BLaER1 (cell line): ENCODE data around the gene ARHGAP12.
"Not testable (repeated sequence)": the region's sequence is repeated elsewhere in the genome, so short reads cannot be mapped to it uniquely, and the experiment has no call there.

Experiments used
- H3K27ac ChIP-seq: shearing (Covaris generic); formaldehyde crosslinking; 2 replicates; pipeline ENCODE4 v1.8.1; 2022
- H3K27me3 ChIP-seq: shearing (Covaris generic); formaldehyde crosslinking; 2 replicates; pipeline ENCODE4 v1.8.1; 2022
- H3K36me3 ChIP-seq: shearing (Covaris generic); formaldehyde crosslinking; 2 replicates; pipeline ENCODE4 v1.8.1; 2022
- H3K4me1 ChIP-seq: shearing (Covaris generic); formaldehyde crosslinking; 2 replicates; pipeline ENCODE4 v1.8.1; 2022
- H3K4me2 ChIP-seq: shearing (Covaris generic); formaldehyde crosslinking; 2 replicates; pipeline ENCODE4 v1.8.1; 2022
- H3K4me3 ChIP-seq: shearing (Covaris generic); formaldehyde crosslinking; 2 replicates; pipeline ENCODE4 v1.8.1; 2022
- H3K9ac ChIP-seq: shearing (Covaris generic); formaldehyde crosslinking; 2 replicates; pipeline ENCODE4 v1.8.1; 2022
- H3K9me3 ChIP-seq: shearing (Covaris generic); formaldehyde crosslinking; 2 replicates; pipeline ENCODE4 v1.8.1; 2022
- H4K20me1 ChIP-seq: shearing (Covaris generic); formaldehyde crosslinking; 2 replicates; pipeline ENCODE4 v1.8.1; 2022
- Cebpa-rat ChIP-seq: shearing (Covaris generic); IDR thresholded peaks from 2 replicates; pipeline ENCODE4 v1.8.1; 2022

The ARHGAP12 gene

DNA sequence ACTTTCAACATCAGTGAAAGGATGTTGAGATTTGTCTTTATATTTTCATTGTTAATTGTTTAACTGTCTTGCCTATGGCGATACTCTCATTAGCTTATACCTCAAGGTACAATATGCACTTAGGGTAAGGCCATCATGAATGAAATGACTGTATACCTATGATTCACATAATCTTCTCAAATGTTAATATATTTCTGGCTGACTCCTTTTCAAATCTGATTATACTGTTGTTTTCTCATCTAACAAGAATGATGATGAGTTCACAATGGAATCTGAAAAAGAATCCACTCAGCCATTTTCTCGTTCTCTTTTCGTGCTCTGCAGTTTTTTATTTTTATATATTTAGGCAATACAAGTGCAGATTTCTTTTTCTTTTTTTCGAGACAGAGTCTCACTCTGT is 159.1 kb downstream of the ARHGAP12 start:
- H3K27ac ChIP-seq: no peak overlapping the region
- TF ChIP-seq Cebpa-rat: no peak
- no peaks in the 10 kb centered on the region for H4K20me1 ChIP-seq
- H3K9me3 ChIP-seq: no peaks in the 10 kb centered on the region
- H3K9ac ChIP-seq: no peak overlapping the region
- no peak overlapping the region for H3K4me2 ChIP-seq
- no peak overlapping the region for H3K4me3 ChIP-seq
- H3K27me3 ChIP-seq: no peaks in the 10 kb centered on the region
- H3K36me3 ChIP-seq: no peaks in the 10 kb centered on the region
- no peaks in the 10 kb centered on the region for H3K4me1 ChIP-seq

DNA sequence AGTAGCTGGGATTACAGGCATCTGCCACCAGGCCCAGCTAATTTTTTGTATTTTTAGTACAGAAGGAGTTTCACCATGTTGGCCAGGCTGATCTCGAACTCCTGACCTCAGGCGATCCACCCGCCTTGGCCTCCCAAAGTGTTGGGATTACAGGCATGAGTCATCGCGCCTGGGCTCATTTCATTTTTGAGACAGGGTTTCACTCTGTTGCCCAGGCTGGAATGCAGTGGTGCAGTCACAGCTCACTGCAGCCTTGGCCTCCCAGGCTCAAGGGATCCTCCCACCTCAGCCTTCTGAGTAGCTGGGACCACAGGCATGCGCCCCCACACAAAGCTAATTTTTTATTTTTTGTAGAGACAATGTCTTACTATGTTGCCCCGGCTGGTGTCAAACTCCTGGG is 159.7 kb downstream of the ARHGAP12 start:
- not testable (repeated sequence) for H3K4me1 ChIP-seq, H3K27ac ChIP-seq, H3K27me3 ChIP-seq, H3K36me3 ChIP-seq, H3K4me2 ChIP-seq, H4K20me1 ChIP-seq, H3K9me3 ChIP-seq, H3K4me3 ChIP-seq, H3K9ac ChIP-seq

DNA sequence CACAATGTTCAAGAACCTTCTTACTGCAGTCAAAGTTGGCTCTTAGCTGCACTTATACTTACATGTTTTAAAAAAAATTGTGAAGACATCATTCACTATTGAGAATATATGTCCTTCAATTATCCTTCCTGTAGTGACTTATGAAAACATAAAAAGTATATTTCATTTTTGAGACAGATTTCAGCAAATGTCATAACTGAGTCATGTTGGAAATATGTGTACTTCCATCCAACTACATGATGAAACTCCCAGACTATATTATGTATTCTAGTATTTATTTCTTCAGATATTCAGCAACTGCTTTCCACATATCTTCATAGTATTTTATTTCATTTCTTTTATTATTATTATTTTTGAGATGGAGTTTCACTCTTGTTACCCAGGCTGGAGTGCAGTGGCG is 160.2 kb downstream of the ARHGAP12 start:
- H3K9ac ChIP-seq: no peak overlapping the region
- H3K4me3 ChIP-seq: no peak overlapping the region
- no peak for TF ChIP-seq Cebpa-rat
- no peaks in the 10 kb centered on the region for H3K27me3 ChIP-seq
- H3K4me2 ChIP-seq: no peak overlapping the region
- H3K27ac ChIP-seq: no peak overlapping the region
- no peaks in the 10 kb centered on the region for H4K20me1 ChIP-seq
- no peaks in the 10 kb centered on the region for H3K36me3 ChIP-seq
- no peaks in the 10 kb centered on the region for H3K9me3 ChIP-seq
- no peaks in the 10 kb centered on the region for H3K4me1 ChIP-seq

DNA sequence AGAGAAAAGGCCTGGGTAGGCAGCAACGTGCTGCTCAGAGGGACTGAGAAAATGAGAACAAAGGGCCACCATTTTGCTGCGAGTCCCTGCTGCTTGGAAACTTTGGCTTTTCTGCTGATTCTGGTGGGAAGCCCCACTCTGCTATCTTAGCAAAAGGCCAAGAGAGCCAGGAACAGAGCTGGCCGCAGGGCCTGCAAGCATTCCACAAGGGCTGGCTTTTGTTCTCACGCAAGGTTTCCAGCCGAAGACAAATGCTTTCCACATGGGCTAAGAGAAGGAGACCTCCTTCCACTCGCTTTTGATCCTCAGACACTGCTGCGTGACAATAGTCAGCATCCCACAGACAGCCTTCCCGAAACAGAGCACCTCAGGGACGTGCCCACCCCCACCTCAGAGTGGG is 163.1 kb downstream of the ARHGAP12 start:
- H4K20me1 ChIP-seq: no peaks in the 10 kb centered on the region
- no peak overlapping the region for H3K4me3 ChIP-seq
- H3K27ac ChIP-seq: no peak overlapping the region
- H3K9ac ChIP-seq: no peak overlapping the region
- no peak for TF ChIP-seq Cebpa-rat
- no peaks in the 10 kb centered on the region for H3K27me3 ChIP-seq
- H3K36me3 ChIP-seq: no peaks in the 10 kb centered on the region
- H3K4me2 ChIP-seq: no peak overlapping the region
- no peaks in the 10 kb centered on the region for H3K9me3 ChIP-seq
- H3K4me1 ChIP-seq: peaks cover 5% of the 10 kb centered on the region

DNA sequence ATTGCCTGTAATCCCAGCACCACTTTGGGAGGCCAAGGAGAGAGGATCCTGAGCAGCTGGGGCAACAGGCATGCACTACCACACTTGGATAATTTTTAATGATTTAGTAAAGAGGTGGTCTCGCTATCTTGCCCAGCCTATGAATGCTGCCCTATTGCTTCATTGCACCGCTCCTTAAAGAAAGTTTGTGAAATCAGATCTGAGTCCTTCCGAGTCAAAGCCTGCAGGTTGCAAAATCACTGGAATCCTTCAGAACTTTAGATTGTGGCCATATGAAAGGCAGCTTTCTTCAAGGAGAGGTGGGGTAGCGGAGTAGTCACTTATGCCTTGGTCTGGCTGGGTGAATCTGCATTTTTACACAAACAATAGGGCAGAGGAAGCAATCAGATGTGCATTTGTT is 166.3 kb downstream of the ARHGAP12 start:
- Histone ChIP-seq H3K27ac (no peak overlapping the region), H4K20me1 (no peaks in the 10 kb centered on the region), H3K9ac (no peak overlapping the region), H3K4me3 (no peak overlapping the region), H3K36me3 (no peaks in the 10 kb centered on the region), H3K4me2 (no peak overlapping the region), H3K4me1 (peaks cover 8% of the 10 kb centered on the region), H3K27me3 (no peaks in the 10 kb centered on the region), H3K9me3 (no peaks in the 10 kb centered on the region)
- no peak for TF ChIP-seq Cebpa-rat

DNA sequence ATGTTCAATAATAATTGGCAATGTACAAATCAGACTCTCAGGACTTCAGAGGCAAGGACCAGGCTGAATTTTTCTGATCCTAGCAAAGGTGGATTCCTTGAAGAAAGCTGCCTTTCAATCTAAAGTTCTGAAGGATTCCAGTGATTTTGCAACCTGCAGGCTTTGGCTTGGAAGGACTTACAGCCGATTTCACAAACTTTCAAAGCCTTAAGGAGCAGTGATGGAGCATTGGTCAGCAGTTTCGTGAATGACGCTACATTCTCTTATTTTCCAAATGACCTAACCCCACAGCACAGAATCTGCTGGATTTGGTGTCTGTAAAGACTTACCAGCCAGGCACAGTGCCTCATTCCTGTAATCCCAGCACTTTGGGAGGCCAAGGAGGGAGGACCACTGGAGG is 167.5 kb downstream of the ARHGAP12 start:
- Histone ChIP-seq H3K36me3 (no peaks in the 10 kb centered on the region), H3K27me3 (no peaks in the 10 kb centered on the region), H3K27ac (no peak overlapping the region), H3K9ac (no peak overlapping the region), H3K4me1 (peaks cover 8% of the 10 kb centered on the region), H3K4me2 (peak overlapping the region; percentile 67; the same call in 1 of the 2 replicates), H4K20me1 (no peaks in the 10 kb centered on the region), H3K4me3 (no peak overlapping the region), H3K9me3 (no peaks in the 10 kb centered on the region)
- TF ChIP-seq Cebpa-rat: no peak

DNA sequence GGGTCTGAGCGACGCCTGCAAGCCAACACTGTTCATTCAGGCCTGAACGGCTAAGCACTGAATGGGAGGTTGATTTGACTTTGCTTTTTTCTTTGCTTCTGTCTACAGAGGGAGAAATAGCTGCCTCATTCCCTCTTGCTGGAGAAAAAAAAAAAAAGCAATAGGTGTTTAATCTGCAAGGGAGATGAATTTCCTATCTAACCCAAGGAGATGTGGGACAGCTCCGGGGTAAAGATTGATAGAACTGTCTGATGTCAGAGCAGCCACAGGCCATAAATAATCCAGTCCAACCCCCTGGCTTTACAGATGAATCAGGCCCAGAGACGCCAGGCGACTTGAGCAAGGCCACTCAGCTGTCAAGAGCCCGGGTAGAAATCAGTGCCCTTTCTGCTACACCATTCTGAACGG is 168.0 kb downstream of the ARHGAP12 start:
- H3K4me1 ChIP-seq: peaks cover 8% of the 10 kb centered on the region
- peak overlapping the region; percentile 17; the same call in 1 of the 2 replicates for H3K9ac ChIP-seq
- H3K4me3 ChIP-seq: peak overlapping the region; percentile 56
- no peaks in the 10 kb centered on the region for H3K9me3 ChIP-seq
- no peaks in the 10 kb centered on the region for H4K20me1 ChIP-seq
- H3K27ac ChIP-seq: peak overlapping the region; percentile 40
- no peaks in the 10 kb centered on the region for H3K36me3 ChIP-seq
- H3K27me3 ChIP-seq: no peaks in the 10 kb centered on the region
- TF ChIP-seq Cebpa-rat: no peak
- H3K4me2 ChIP-seq: peak overlapping the region; percentile 67

DNA sequence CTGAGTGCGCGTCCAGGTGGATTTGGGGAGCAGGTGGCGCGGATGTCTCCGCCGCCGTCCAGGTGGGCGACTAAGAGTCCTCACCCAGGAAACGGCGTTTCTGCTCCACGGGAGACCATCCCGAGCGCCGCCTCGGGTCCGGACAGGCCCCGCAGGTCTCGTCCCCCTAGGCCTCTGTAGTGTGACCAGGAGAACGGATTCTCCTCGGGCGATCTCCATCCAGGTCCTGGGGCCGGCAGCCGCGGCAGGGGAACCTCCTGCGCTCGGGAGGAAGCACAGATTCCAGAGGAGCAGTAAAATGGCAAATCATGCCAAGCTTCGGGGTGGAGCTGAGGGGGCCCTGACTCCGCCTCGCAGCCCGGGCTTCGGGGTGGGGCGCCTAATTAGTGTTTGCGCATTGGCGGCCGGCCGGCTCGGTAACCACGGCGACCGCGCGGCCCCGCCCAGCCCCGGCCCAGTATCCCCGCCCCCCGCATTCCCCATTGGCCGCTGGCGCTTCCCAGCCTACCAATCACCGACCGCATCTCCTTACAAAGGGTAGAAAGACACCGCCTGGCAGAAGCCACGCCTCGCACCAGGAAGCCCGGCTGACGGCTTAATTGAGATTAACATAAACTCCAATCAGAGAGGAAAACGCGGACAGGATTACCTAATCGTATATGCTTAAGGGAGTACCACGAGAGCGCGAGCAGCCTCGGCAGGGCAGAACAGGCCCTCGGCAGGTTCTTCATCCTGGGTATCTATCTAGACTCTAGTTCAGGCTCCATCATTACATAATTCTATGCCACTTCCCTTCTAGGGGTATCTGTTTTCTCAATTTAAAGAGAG is 168.6 kb downstream of the ARHGAP12 start:
- peaks cover 8% of the 10 kb centered on the region for H3K4me1 ChIP-seq
- no peaks in the 10 kb centered on the region for H3K27me3 ChIP-seq
- H3K4me2 ChIP-seq: peak overlapping the region; percentile 89
- no peaks in the 10 kb centered on the region for H4K20me1 ChIP-seq
- H3K4me3 ChIP-seq: peak overlapping the region; percentile 87
- peak overlapping the region; percentile 82 for H3K9ac ChIP-seq
- H3K36me3 ChIP-seq: no peaks in the 10 kb centered on the region
- peak overlapping the region; percentile 85 for H3K27ac ChIP-seq
- TF ChIP-seq Cebpa-rat: no peak; the same call in 1 of the 2 replicates
- H3K9me3 ChIP-seq: no peaks in the 10 kb centered on the region

DNA sequence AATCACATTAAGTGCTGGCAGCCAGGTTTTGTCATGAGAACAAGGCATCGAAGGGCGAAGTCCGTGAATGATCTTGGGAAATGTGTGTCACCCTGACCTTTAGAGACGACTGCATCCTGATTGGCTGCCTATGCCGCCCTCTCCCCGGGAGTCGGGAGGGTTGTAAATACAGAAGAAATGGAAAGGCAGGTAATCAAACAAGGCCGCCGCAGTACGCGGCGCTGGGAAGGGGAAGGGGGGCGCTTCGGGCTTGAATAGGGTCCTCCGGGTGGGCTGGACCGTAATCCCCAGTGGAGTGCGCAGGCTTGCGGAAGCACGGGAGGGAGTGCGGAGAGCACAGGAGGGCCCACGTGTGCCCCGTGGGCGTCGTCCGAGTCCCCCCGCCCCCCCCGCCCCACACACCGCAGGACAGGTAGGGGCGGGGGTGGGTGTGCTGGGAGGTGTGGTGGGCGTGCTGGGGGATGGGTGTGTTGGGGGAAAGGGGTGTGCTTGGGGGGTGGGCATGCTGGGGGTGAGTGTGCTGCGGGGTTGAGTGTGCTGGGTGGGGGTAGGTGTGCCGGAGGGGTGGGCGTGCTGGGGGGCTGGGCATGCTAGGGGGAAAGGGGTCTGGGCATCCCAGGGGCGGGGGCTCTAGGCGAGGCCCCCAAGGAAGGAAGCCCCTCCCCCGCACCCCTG is 169.4 kb downstream of the ARHGAP12 start:
- no peaks in the 10 kb centered on the region for H3K36me3 ChIP-seq
- peak overlapping the region; percentile 85 for H3K27ac ChIP-seq
- peaks cover 8% of the 10 kb centered on the region for H3K4me1 ChIP-seq
- no peaks in the 10 kb centered on the region for H3K9me3 ChIP-seq
- H3K27me3 ChIP-seq: no peaks in the 10 kb centered on the region
- peak overlapping the region; percentile 89 for H3K4me2 ChIP-seq
- H4K20me1 ChIP-seq: no peaks in the 10 kb centered on the region
- H3K4me3 ChIP-seq: peak overlapping the region; percentile 87
- no peak for TF ChIP-seq Cebpa-rat
- H3K9ac ChIP-seq: peak overlapping the region; percentile 82

DNA sequence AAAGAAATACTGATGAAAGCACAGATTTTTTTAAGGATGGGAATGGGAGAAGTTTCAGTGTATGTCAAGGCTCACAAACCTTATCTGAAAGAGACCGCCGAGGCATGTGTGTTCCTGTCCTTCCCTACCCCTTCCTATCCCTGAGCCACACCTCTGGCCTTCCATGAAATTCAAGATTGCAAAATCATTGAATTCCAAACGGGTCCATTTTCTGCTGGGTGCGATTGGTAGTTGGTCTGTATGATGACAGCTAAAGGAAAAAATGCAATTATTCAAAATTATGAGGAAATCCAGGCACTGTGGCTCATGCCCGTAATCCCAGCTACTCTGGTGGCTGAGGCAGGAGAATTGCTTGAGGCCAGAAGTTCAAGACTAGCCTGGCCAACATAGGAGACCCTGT is 170.1 kb downstream of the ARHGAP12 start:
- H3K27me3 ChIP-seq: no peaks in the 10 kb centered on the region
- no peak overlapping the region for H3K27ac ChIP-seq
- H3K9ac ChIP-seq: no peak overlapping the region
- H3K9me3 ChIP-seq: no peaks in the 10 kb centered on the region
- H3K4me3 ChIP-seq: no peak overlapping the region
- H3K4me2 ChIP-seq: 0 out of 2 replicates have a peak overlapping the region, but pooled peaks have one; percentile 89
- H4K20me1 ChIP-seq: no peaks in the 10 kb centered on the region
- H3K36me3 ChIP-seq: no peaks in the 10 kb centered on the region
- H3K4me1 ChIP-seq: peaks cover 15% of the 10 kb centered on the region
- no peak for TF ChIP-seq Cebpa-rat
